Right lobe of liver (tissue), 4 donors: ENCODE results near the gene GRPEL2.
"Not testable (repeated sequence)": the region's sequence is repeated elsewhere in the genome, so short reads cannot be mapped to it uniquely, and the experiment has no call there.

Experiments used
- CTCF ChIP-seq, 4 donors: fragments of 200-600 bp in 3 of 4; fragments of 450-650 bp in 1 of 4; IDR thresholded peaks; one replicate each; pipeline versions ENCODE4 v1.5.1 to v1.8.0; 2016 to 2022; ENCODE audit warnings: antibody characterized with exemption in 4 of 4, mild to moderate bottlenecking in 2 of 4
- POLR2A ChIP-seq: fragments of 450-650 bp; IDR thresholded peaks from one replicate; pipeline ENCODE4 v1.6.1; 2017; ENCODE audit warnings: antibody characterized with exemption, mild to moderate bottlenecking
- donor health status: DM: no; HTN: no; CAD: no.
- donor health status: DM: no; HTN: no; CAD: no.
- donor health status: DM: no; HTN: yes; CAD: no.

- not testable (repeated sequence) for TF ChIP-seq POLR2A; CTCF (IDR thresholded peaks at IDR 0.05)
These were observed 53.5 kb downstream of the GRPEL2 start for GRCh38 chr5:149398747-149399266.
